GM19043 (cell line): ENCODE measurements around the gene MAPK8IP1.

ENCODE experiments used
- ATAC-seq: cut with Tn5 transposase; IDR thresholded peaks from one replicate; pipeline ENCODE4 v1.9.1; 2021; ENCODE audit warnings: low read depth; ENCODE audit not compliant: unreplicated experiment

MAPK8IP1 gene

DNA sequence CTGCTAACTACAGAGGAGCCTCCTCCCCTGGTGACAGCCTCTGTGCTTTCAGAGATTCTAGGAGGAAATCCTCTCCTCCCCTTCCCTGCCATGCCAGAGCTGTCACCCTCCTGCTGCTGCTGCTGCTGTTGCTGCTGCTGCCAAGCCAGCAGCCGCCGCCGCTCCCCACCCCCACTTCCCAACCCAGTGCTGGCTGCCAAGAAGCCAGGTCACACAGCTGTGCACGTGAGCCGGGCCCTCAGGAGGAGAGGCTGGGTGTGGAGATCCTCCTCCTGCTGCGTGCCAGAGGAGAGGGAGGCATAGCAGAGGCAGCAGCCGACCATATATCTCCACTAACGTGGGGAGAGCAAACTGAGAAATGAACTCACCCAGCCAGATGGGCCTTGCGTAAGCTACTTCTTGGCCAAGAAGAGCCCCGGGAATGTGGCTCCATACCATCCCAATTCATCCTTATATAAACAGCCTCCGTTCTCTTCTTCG lies 25.8 kb upstream of the MAPK8IP1 start:
- no peak for ATAC-seq

- no peak for ATAC-seq
Observed at GRCh38 chr11:45860348-45860747, 25.1 kb upstream of the MAPK8IP1 start.

DNA sequence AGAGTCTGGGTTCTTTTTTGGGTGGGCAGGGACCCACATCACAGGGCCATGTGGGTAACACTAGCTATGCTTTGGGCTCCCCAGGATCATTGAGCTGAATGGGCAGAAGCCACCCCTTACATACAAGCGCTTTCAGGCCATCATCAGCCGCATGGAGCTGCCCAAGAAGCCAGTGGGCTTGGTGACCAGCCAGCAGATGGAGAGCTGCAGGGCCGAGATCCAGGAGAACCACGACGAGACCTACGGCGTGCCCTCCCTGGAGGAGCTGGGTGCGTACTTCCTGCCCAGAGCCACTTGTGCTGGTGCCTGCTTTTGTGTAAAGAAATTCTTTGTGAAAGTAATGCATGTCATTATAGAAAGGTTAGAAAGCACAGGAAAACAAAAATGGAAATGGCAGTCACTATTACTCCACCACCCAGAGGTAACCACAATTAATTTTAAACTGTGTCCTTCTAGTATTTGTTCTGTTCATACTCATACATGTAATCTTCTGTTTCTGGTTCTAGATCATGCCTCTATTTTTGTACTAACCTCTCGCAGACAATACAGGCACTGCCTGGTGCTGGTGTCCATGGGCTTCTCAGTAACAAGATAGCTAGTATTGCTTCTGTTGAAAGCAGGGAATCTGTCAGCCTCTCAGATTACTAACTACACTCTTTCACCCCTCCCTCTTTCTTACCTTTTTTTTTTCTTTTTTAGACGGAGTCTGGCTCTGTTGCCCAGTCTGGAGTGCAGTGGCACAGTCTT lies 24.5 kb upstream of the MAPK8IP1 start:
- ATAC-seq: no peak

DNA sequence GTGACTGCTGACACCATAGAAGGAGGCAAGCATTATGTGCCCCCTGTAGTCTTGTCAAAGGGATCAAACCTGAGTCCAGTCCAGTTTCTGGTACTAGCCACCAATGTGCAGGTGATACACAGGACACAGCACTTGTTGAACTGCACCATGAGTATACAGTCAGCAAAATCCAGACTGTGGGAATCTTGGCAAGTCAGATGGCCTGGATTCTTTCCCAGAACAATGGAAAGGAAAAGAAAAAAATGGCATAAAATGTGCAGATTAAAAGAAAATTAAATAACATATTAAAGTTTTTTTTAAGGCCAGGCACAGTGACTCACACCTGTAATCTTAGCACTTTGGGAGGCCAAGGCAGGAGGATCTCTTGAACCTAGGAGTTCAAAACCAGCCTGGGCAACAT lies 21.4 kb upstream of the MAPK8IP1 start:
- no peak for ATAC-seq

- no peak for ATAC-seq
Observed at GRCh38 chr11:45869551-45869950, 15.9 kb upstream of the MAPK8IP1 start.

DNA sequence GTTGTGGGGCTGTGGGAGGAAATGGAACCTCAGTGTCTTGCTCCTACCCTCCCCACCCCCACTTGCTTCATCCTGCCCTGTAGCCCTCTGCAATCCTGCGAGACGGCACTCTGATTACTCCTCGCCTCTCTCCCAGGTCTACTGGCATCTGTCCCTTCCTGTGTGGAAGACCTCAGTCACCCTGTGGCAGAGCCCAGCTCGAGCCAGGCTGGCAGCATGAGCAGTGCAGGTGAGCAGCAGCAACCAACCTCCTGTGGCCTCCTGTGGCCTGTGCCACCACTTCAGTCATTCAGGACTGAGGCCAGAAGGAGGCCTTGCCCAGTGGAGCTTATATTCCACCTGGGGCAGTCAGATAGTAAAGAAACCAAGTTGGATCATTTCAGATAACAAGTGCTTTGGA lies 14.7 kb upstream of the MAPK8IP1 start:
- ATAC-seq: no peak

- no peak for ATAC-seq
Observed at GRCh38 chr11:45871638-45872037, 13.8 kb upstream of the MAPK8IP1 start.

- no peak for ATAC-seq
Observed at GRCh38 chr11:45872651-45873356, 12.6 kb upstream of the MAPK8IP1 start.

GRCh38 chr11:45876401-45876800 lies 9.1 kb upstream of the MAPK8IP1 start:
- ATAC-seq: no peak

DNA sequence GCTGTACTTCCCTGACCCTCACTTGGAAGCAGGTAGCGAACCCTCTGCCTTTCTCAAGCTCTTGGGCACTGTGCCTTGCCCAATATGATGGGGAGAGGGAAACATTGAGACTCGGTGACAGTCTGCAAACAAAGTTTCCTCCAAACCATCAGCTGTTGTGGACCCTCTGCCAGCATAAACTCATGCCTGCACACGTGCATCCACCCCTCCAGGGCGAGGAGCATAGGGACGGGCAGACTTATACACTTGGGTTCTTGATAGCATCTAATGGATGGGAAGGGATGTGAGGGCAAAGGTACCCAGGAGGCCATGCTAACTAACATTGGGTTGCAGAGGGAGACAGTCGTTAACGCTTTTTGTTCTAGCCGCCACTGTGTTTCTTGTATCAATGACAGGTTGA lies 8.2 kb upstream of the MAPK8IP1 start:
- no peak for ATAC-seq

DNA sequence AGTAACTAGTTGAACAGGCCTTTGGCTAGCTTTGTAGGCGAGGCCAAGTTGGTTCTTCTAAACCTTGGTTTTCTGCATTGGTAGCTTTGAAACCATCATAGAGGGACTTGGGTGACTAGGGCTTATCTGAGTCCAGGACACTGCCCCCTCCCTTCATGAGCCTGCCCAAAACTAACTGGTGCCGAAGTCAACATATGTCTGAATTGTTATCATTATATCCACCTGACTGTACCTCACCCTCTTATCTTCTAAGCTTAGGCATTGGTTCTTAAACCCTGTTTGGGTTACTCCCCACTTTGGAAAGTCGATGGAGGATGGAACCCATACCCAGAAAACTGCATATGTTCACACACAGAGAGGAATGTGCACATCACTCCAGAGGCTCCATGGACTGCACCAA lies 7.6 kb upstream of the MAPK8IP1 start:
- ATAC-seq: no peak

- no peak for ATAC-seq
Observed at GRCh38 chr11:45879803-45880686, 5.4 kb upstream of the MAPK8IP1 start.

DNA sequence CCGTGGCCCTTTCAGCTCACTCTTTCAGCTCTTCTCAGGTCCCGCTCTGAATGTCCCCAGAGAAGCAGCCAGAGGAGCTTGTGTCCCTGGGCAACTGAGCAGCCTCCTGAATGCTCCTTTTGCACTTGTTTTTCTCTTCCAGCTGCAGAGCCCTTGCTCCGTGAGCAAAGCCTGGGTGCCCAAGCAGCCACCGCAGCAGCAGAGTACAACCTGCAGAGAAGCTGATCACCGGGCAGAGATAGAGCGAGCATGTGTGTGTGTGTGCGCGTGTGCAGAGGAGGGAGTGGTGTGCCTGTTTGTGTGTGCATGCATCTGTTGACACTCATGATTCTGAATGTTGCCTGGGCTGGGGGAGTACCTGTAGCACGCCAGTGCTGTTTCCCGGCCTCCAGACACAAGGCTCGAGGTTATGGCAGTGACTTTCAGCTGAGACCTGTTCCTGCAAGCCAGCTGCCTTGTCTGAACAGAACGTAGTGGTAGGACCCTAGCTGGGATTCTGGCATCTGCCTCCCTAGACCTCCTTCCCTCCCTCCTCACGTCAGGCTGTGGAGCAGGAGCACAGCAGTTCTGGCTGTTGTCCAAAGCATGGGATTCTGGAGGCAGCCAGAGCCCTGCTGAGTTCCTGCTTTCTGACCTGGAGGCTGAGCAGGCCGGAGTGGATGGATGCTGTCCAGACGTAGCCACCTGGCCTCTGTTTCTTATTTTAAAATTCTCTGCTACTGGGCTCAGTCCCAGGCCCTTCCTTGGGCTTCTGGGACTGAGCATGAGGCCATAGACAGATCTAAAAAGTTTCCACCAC lies 4.5 kb upstream of the MAPK8IP1 start:
- ATAC-seq: no peak

GRCh38 chr11:45881708-45882368 lies 3.6 kb upstream of the MAPK8IP1 start:
- no peak for ATAC-seq

DNA sequence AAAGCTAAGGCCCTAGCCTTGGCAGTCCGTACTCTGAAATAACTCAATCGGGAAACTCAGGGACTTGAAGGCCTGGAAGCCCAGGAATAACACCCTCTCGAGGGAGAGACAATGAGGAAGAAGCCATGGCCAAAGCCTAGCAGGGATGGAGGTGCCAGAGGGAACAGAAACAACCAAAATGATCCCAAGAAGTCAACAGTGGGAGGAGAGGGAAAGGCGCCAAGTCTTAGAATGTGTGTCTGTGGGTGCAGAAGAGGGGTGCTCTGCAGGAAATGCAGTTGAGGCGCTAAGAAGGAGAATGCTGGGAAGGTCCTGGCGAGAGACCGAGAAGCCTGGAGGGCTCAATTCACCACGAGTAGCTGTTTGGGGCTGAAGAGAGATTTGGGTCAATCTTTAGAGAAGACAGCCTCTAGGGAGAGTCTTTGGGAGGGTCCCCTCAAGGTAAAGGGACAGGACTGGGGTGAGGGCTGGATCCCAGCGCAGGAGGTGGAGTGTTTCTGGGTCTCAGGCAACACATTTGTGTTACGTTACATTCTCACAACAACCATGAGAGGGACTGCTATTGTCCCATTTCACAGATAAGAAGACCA lies 760 bp upstream of the MAPK8IP1 start:
- ATAC-seq: no peak

DNA sequence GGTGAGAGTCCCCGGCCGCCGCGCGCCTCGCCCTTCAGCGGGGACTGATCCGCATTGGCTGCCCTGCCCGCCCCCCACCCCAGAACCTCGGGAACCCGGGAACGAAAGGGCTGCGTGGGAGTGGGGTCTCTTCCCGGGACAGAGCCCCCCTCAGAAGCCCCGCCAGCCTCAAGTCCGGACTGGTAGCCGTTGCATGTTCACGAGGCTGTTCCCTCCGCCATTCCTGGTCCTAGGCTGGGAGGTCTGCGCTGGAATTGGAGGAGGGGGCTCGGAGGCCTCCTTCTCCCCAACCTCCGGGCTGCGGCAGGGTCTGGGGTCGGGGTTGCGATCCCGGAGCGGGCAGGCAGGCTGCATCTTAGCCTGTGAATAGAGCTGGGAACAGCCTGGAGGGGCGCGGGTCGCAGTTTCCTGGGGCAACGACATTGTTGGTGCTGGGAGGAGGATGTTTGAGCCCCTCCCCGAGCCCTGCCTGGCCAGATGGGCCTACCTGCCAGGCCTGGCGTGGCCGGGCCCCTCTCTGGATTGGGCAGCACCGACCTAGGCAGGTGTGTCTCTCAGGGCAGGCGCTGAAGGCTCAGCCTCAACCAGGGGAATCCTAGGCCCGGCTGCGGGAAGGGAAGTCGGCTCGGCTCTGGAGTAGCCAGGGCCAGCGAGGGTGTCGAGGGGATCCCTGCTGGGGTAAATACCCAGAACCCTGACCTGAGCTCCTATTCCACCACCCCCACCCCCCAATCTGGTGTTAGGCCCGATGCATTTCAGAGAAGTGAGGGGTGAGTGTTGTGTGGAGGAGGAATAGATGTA lies 670 bp downstream of the MAPK8IP1 start:
- no peak for ATAC-seq

DNA sequence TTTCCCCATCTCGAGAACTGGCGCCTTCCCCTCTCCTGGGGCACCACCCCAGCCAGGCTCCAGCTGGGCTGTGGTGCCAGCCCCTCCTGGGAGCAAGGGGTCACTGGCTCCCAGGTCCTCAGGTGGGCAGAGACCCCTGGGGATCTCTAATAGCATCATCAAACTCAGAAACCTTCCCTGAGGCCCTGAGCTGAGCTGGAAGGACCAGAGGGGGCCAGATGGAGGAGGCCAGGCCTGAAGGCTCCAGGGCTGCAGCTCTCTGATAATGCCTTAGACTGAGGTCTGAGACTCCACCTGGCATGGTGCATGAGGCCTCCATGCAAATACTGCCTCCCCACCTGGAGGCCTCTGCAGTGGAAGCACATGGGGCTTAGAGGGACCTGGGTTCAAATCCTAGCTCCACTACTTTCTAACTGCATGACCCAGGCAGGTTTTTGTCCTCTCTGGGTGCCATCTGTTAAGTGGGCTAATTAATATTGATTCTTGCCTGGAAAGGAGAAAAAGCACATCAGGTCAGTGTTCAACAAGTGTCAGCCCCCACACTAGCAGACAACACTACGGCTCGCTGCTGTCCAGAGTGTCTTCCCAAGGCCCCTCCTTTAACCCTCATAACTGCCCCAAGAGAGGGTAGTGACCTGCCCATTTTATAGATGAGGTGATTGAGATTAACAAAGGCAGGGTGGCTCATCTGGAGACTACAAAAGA lies 1.5 kb downstream of the MAPK8IP1 start:
- ATAC-seq: no peak

- no peak for ATAC-seq
Observed at GRCh38 chr11:45887587-45887986, 2.1 kb downstream of the MAPK8IP1 start.
